Lower leg skin (tissue), 3 donors: ENCODE results near the gene USP40.

Experiments used
- CTCF ChIP-seq, 3 donors: fragments of 450-650 bp; IDR thresholded peaks; one replicate each; pipeline ENCODE4 v1.5.1; 2016; ENCODE audit warnings: antibody characterized with exemption in 3 of 3, mild to moderate bottlenecking in 3 of 3, moderate library complexity in 2 of 3
- POLR2A ChIP-seq, 2 donors: fragments of 450-650 bp; IDR thresholded peaks; one replicate each; pipeline ENCODE4 v1.6.1; 2016 to 2017; ENCODE audit warnings: antibody characterized with exemption in 2 of 2, mild to moderate bottlenecking in 1 of 2, moderate library complexity in 1 of 2

GRCh38 chr2:233469261-233470010 lies 97.1 kb downstream of the USP40 start:
- no peak for TF ChIP-seq CTCF (IDR thresholded peaks at IDR 0.05)
- no peak for TF ChIP-seq POLR2A (IDR thresholded peaks at IDR 0.05)
